K562 (cell line): ENCODE data around the gene NEU3. TPM values are rescaled to one million over a fixed set of nuclear protein-coding genes. Genes with fewer than 3 reads are reported as not detected.

ENCODE experiments used
- ATAC-seq: fragments of 200-7000 bp; cut with Tn5 transposase; 3 replicates; pipeline ENCODE4 v1.9.1; 2020; ENCODE audit warnings: moderate library complexity
- BruUV-seq: library from RNA; stranded (reverse); fragments of 400-500 nt; replicated peaks from 2 replicates; lab custom pipeline; 2021; lab: Mats Ljungman, UMichigan
- CTCF ChIA-PET: fragments of 300-600 bp; formaldehyde crosslinking; extraction: SDS; loops from one replicate; lab custom pipeline; 2021; ENCODE audit warnings: low intra/inter-chr PET ratio; lab: Yijun Ruan, JAX
- POLR2A ChIA-PET: fragments of 300-600, 350-650 bp; sonication (Branson Sonifier 250); formaldehyde crosslinking; extraction: SDS; loops from one replicate; lab custom pipeline; 2021; ENCODE audit warnings: antibody characterized with exemption, inconsistent platforms; lab: Yijun Ruan, JAX
- DNase-seq, 4 experiments: peaks; one replicate each; pipeline versions ENCODE4 v3.0.0 to v3.0.0-alpha.2; 2011 to 2018; ENCODE audit warnings: low spot score in 3 of 4, mixed read lengths in 3 of 4; ENCODE audit errors: extremely low read depth in 1 of 4
- FAIRE-seq: peaks from 2 replicates; lab custom pipeline; 2011; peaks lifted over from hg19 to GRCh38; lab: Jason Lieb, UNC
- H2AFZ ChIP-seq: 2 replicates; pipeline ENCODE4 v1.6.0; 2011; ENCODE audit warnings: low read depth, low read length, control low read depth, inconsistent platforms
- H3K27ac ChIP-seq: fragments of 200-600 bp; 3 replicates; pipeline ENCODE4 v1.8.0; 2011; ENCODE audit warnings: low read depth, mild to moderate bottlenecking, control low read depth, inconsistent platforms, low read length, moderate library complexity, mixed read lengths; ENCODE audit errors: extremely low read depth
- H3K27me3 ChIP-seq, 2 experiments: fragments of 300-600 bp in 1 of 2; 2 replicates in 1 of 2; 3 replicates in 1 of 2; pipeline versions ENCODE4 v1.6.0 to v1.8.0; 2011; ENCODE audit warnings: inconsistent platforms in 2 of 2, low read length in 2 of 2, mild to moderate bottlenecking in 1 of 2, mixed read lengths in 1 of 2, moderate library complexity in 1 of 2; ENCODE audit not compliant: control insufficient read depth in 2 of 2, insufficient read depth in 2 of 2
- H3K36me3 ChIP-seq: fragments of 300-600 bp; 3 replicates; pipeline ENCODE4 v1.8.0; 2011; ENCODE audit warnings: mild to moderate bottlenecking, low read length, inconsistent platforms; ENCODE audit not compliant: control insufficient read depth, insufficient read depth
- H3K4me1 ChIP-seq, 2 experiments: fragments of 200-600 bp in 1 of 2; replicated peaks in 1 of 2; 2 replicates in 1 of 2; 3 replicates in 1 of 2; pipeline versions ENCODE4 v1.5.1 to v1.8.0; 2011; ENCODE audit warnings: inconsistent platforms in 2 of 2, low read length in 2 of 2, mild to moderate bottlenecking in 1 of 2, mixed read lengths in 1 of 2, moderate library complexity in 1 of 2; ENCODE audit not compliant: control insufficient read depth in 2 of 2, insufficient read depth in 2 of 2
- H3K4me2 ChIP-seq: 2 replicates; pipeline ENCODE4 v1.6.1; 2011; ENCODE audit warnings: low read length, control low read depth, inconsistent platforms, mixed read lengths; ENCODE audit not compliant: insufficient read depth
- H3K4me3 ChIP-seq: fragments of 200-600 bp; sonication (generic), shearing (Covaris generic); 2 replicates; pipeline ENCODE4 v1.5.1; 2016; ENCODE audit warnings: control low read depth, inconsistent platforms
- H3K79me2 ChIP-seq: fragments of 200-600 bp; 3 replicates; pipeline ENCODE4 v1.8.0; 2011; ENCODE audit warnings: low read length, inconsistent platforms; ENCODE audit not compliant: control insufficient read depth, insufficient read depth
- H3K9ac ChIP-seq, 2 experiments: 2 replicates each; pipeline versions ENCODE4 v1.6.0 to v1.6.1; 2011; ENCODE audit warnings: low read depth in 2 of 2, low read length in 2 of 2, control low read depth in 1 of 2, inconsistent platforms in 1 of 2, mild to moderate bottlenecking in 1 of 2, mixed read lengths in 1 of 2; ENCODE audit not compliant: insufficient read depth in 1 of 2
- H3K9me1 ChIP-seq: one replicate; pipeline ENCODE4 v1.6.0; 2011; ENCODE audit warnings: inconsistent platforms, mild to moderate bottlenecking, low read length, moderate library complexity; ENCODE audit not compliant: control insufficient read depth, insufficient read depth
- H3K9me3 ChIP-seq: replicated peaks from 2 replicates; pipeline ENCODE4 v1.5.1; 2011; ENCODE audit warnings: low read depth, low read length, inconsistent platforms; ENCODE audit not compliant: control insufficient read depth, insufficient read depth
- H4K20me1 ChIP-seq: replicated peaks from 2 replicates; pipeline ENCODE4 v1.6.1; 2011; ENCODE audit warnings: low read length, inconsistent platforms, mixed read lengths; ENCODE audit not compliant: control insufficient read depth, insufficient read depth
- CBFB ChIP-seq: sonication (generic); formaldehyde crosslinking; IDR thresholded peaks from 2 replicates; pipeline ENCODE4 v1.4.0; 2020; ENCODE audit warnings: mild to moderate bottlenecking, missing genetic modification reagents
- ELK1 ChIP-seq: sonication (generic); formaldehyde crosslinking; IDR thresholded peaks from 2 replicates; pipeline ENCODE4 v1.8.1; 2022; ENCODE audit warnings: missing genetic modification reagents
- HINFP ChIP-seq: fragments of 450-650 bp; conservative IDR thresholded peaks from 2 replicates; pipeline ENCODE4 v1.6.1; 2016; ENCODE audit warnings: missing genetic modification characterization, low read depth, mild to moderate bottlenecking, control low read depth, missing compliant biosample characterization
- L3MBTL2 ChIP-seq: fragments of 450-650 bp; IDR thresholded peaks from 2 replicates; pipeline ENCODE4 v1.6.1; 2016; ENCODE audit warnings: mild to moderate bottlenecking, moderate library complexity
- NFATC3 ChIP-seq: fragments of 450-650 bp; IDR thresholded peaks from 2 replicates; pipeline ENCODE4 v1.6.1; 2017; ENCODE audit warnings: mild to moderate bottlenecking
- RBM17 ChIP-seq: fragments of 200-400 bp; formaldehyde crosslinking; IDR thresholded peaks from 2 replicates; pipeline ENCODE4 v1.6.1; 2017; ENCODE audit warnings: low read depth, mild to moderate bottlenecking, low read length, borderline replicate concordance
- SMARCC2 ChIP-seq: fragments of 450-650 bp; IDR thresholded peaks from 2 replicates; pipeline ENCODE4 v1.6.1; 2017; ENCODE audit warnings: antibody characterized with exemption, moderate library complexity, mild to moderate bottlenecking, low read depth
- ZNF263 ChIP-seq: sonication (generic); formaldehyde crosslinking; IDR thresholded peaks from 2 replicates; pipeline ENCODE4 v1.8.0; 2022; ENCODE audit warnings: mild to moderate bottlenecking, missing genetic modification reagents, borderline replicate concordance
- ZNF398 ChIP-seq: fragments of 250-450 bp; sonication (Bioruptor Pico); IDR thresholded peaks from 2 replicates; pipeline ENCODE4 v1.8.0; 2021; ENCODE audit warnings: moderate library complexity, mild to moderate bottlenecking, inconsistent platforms
- WGBS: fragments of 100-300 bp; shearing (Covaris generic); methylation state at CpG from one replicate; pipeline ENCODE4 v1.1.6; 2016; ENCODE audit warnings: low coverage, mixed read lengths; ENCODE audit not compliant: insufficient coverage; ENCODE audit errors: missing lambda C conversion rate; 5-methylcytosine and 5-hydroxymethylcytosine counted together
- in situ Hi-C: fragments of 300-500 bp; cut with MboI; formaldehyde crosslinking; loops from 4 replicates; pipeline ENCODE4 v1.15.0; 2018; ENCODE audit warnings: inconsistent platforms, mixed read lengths
- intact Hi-C: fragments of 100-400 bp; cut with micrococcal nuclease; formaldehyde crosslinking; loops from 2 replicates; pipeline ENCODE4 v1.14.2; 2022
- polyA plus RNA-seq, 8 experiments: library from polyadenylated mRNA; depleted of rRNA in 4 of 8; stranded (reverse) in 5 of 8; unstranded in 3 of 8; fragments of >200 nt; fragmentation: Nextera tagmentation in 2 of 8; fragmentation: Illumina TruSeq in 1 of 8; extraction: Ambion mirVana in 2 of 8; extraction: Trizol in 1 of 8; gene quantifications; 2 replicates each; pipeline versions ENCODE4 v1.2.1 to v1.2.3, GENCODE V29; 2011 to 2014; ENCODE audit warnings: inconsistent platforms in 1 of 8, missing spikeins in 1 of 8
- total RNA-seq, 7 experiments: library from RNA; depleted of rRNA in 6 of 7; stranded (reverse); fragments of >200 nt in 6 of 7; fragmentation: Illumina TruSeq in 2 of 7; extraction: Trizol in 2 of 7; gene quantifications; 2 replicates each; pipeline versions ENCODE4 v1.2.1 to v1.2.3, GENCODE V29; 2011 to 2021; ENCODE audit warnings: low replicate concordance in 1 of 7
- TF ChIP-seq, protein P1 (sequence below), 2 experiments: IDR thresholded peaks in 1 of 2; conservative IDR thresholded peaks in 1 of 2; 2 replicates each; pipeline ENCODE4 v1.6.1; 2016; ENCODE audit warnings: low read depth in 2 of 2, mild to moderate bottlenecking in 1 of 2, missing compliant biosample characterization in 1 of 2, missing genetic modification characterization in 1 of 2, moderate library complexity in 1 of 2
- TF ChIP-seq, protein P2 (sequence below): fragments of 450-650 bp; IDR thresholded peaks from 2 replicates; pipeline ENCODE4 v1.6.1; 2016; ENCODE audit warnings: missing biosample characterization, missing genetic modification characterization

NEU3 gene
- total and polyA plus RNA-seq, 9 of the 15 experiments (the other 6 are each of a cell fraction or from before 2014, with no cell fraction given) = 6.2 to 41.3 (median 31.1) TPM

- TF ChIP-seq ZNF398 (CRISPR knock-in tag) = no peak
- TF ChIP-seq, protein P1, sequence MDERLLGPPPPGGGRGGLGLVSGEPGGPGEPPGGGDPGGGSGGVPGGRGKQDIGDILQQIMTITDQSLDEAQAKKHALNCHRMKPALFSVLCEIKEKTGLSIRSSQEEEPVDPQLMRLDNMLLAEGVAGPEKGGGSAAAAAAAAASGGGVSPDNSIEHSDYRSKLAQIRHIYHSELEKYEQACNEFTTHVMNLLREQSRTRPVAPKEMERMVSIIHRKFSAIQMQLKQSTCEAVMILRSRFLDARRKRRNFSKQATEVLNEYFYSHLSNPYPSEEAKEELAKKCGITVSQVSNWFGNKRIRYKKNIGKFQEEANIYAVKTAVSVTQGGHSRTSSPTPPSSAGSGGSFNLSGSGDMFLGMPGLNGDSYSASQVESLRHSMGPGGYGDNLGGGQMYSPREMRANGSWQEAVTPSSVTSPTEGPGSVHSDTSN (CRISPR knock-in tag; IDR thresholded peaks at IDR 0.05; ENCODE audit: low read depth) = no peak
- TF ChIP-seq, protein P1 (tag; conservative IDR thresholded peaks at IDR 0.05; ENCODE audit: low read depth) = 0 out of 2 replicates have a peak, but pooled peaks have one; percentile 16
- TF ChIP-seq CBFB (CRISPR knock-in tag) = no peak
These were observed 36.0 kb upstream of the NEU3 start (continued) for GRCh38 chr11:74952752-74953151.

- DNase-seq (no peak), FAIRE-seq (no peak), ATAC-seq (no peak)
- Histone ChIP-seq H3K4me3 (no peak overlapping the region), H3K27me3 (no peaks in the 10 kb centered on the region), H3K79me2 (peaks cover 99% of the 10 kb centered on the region), H3K9me1 (no peaks in the 10 kb centered on the region), H3K9ac (no peak overlapping the region), H3K9me3 (no peaks in the 10 kb centered on the region), H3K27ac (no peak overlapping the region), H2AFZ (no peak overlapping the region), H3K4me2 (no peak overlapping the region), H3K36me3 (peaks cover 64% of the 10 kb centered on the region), H3K4me1 (peaks cover 6 to 33% of the 10 kb centered on the region in 2 experiments; a peak in 3 of 5 replicates), H4K20me1 (peaks cover 29% of the 10 kb centered on the region)
- intact Hi-C loops (no loop called here), in situ Hi-C loops (no loop called here)
- ChIA-PET CTCF (interaction anchor here (0.7 kb wide), 1 partner anchor 298 kb away, joined by 3 read pairs; no protein-coding TSS in a partner anchor), POLR2A (interaction anchor here (0.7 kb wide), 1 partner anchor 13 kb away, joined by 3 read pairs; no protein-coding TSS in a partner anchor)
- WGBS = 95% methylated on average over 5 of the region's 5 CpGs
- no TSS peak for BruUV-seq
- TF ChIP-seq, protein P2, sequence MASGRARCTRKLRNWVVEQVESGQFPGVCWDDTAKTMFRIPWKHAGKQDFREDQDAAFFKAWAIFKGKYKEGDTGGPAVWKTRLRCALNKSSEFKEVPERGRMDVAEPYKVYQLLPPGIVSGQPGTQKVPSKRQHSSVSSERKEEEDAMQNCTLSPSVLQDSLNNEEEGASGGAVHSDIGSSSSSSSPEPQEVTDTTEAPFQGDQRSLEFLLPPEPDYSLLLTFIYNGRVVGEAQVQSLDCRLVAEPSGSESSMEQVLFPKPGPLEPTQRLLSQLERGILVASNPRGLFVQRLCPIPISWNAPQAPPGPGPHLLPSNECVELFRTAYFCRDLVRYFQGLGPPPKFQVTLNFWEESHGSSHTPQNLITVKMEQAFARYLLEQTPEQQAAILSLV = no peak
- no peak for TF ChIP-seq ELK1
- no peak for TF ChIP-seq SMARCC2
- no peak for TF ChIP-seq L3MBTL2
- TF ChIP-seq RBM17 = no peak
- TF ChIP-seq HINFP (tag) = no peak
- TF ChIP-seq ZNF263 (CRISPR knock-in tag) = no peak
- TF ChIP-seq NFATC3 = no peak
These were observed 35.3 kb upstream of the NEU3 start for GRCh38 chr11:74953451-74953850.
